ENCODE measurements around the gene IMMP2L. TPM values are rescaled to one million over a fixed set of nuclear protein-coding genes. Genes with fewer than 3 reads are reported as not detected.

Gene IMMP2L
- total RNA-seq, 2 experiments from 2014 or later: 8.9 to 18.7 TPM

DNA sequence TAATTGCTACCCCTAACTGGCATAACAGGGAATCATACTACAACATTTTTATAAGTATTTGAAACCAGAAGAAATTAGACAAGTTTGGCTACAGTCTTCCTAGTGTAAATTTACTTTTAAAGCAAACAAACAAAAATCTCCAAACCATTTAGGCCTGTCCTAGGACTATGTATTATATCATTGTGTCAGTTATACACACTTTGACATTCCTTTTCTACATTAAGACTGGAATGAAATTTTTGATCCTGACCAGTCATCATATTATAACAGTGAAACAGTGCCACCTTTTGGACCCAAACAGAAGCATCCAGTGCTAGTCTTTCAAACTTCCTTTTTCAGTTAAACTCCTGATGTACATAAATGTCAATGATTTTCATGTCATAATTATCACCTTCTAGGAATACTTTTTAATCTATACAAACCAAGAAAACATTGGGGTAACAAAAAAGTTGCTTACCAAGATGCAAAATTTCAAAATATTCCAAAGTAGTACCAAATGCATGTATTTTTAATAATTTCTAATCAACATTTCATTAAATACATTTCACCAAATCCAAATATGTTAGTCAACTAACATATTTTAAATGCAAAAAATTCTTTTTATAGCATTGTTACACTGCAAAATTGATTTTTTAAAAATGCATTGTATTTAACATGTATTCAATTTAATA, 75.7 kb downstream of the IMMP2L start:
- no peaks in the 10 kb centered on the region for H3K4me1 ChIP-seq (ENCODE audit: insufficient read depth, low read length)
- no peak overlapping the region for H3K27ac ChIP-seq (ENCODE audit: low read depth in 1 of 2, low read length in 2 of 2)
- Mint-ChIP-seq H3K36me3 (ENCODE audit: low read depth) (peaks cover 11% of the 10 kb centered on the region), H3K4me3 (no peak overlapping the region), H3K27ac (no peak overlapping the region), H3K9me3 (no peaks in the 10 kb centered on the region), H3K27me3 (no peaks in the 10 kb centered on the region), H3K4me1 (ENCODE audit: low read depth) (no peaks in the 10 kb centered on the region)
- ChIA-PET CTCF (no interaction called here), POLR2A (no interaction called here)
- peak in 4 of 14 experiments; percentile 10 to 56 (median 46) for DNase-seq
- H3K9me3 ChIP-seq (ENCODE audit: control insufficient read depth in 1 of 2, insufficient read depth in 1 of 2, low read length in 2 of 2): no peaks in the 10 kb centered on the region
- H3K36me3 ChIP-seq (ENCODE audit: insufficient read depth, low read length): no peaks in the 10 kb centered on the region
- TF ChIP-seq, protein P1, sequence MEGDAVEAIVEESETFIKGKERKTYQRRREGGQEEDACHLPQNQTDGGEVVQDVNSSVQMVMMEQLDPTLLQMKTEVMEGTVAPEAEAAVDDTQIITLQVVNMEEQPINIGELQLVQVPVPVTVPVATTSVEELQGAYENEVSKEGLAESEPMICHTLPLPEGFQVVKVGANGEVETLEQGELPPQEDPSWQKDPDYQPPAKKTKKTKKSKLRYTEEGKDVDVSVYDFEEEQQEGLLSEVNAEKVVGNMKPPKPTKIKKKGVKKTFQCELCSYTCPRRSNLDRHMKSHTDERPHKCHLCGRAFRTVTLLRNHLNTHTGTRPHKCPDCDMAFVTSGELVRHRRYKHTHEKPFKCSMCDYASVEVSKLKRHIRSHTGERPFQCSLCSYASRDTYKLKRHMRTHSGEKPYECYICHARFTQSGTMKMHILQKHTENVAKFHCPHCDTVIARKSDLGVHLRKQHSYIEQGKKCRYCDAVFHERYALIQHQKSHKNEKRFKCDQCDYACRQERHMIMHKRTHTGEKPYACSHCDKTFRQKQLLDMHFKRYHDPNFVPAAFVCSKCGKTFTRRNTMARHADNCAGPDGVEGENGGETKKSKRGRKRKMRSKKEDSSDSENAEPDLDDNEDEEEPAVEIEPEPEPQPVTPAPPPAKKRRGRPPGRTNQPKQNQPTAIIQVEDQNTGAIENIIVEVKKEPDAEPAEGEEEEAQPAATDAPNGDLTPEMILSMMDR (IDR thresholded peaks at IDR 0.05): peak; percentile 76
- no peak for ATAC-seq (ENCODE audit: poor library complexity)
- H3K27me3 ChIP-seq (ENCODE audit: control insufficient read depth in 1 of 2, insufficient read depth in 2 of 2, low read length in 2 of 2): no peaks in the 10 kb centered on the region
- no peak overlapping the region for H3K4me3 ChIP-seq (ENCODE audit: low read length)
- intact Hi-C loops (cut with DNase I, micrococcal nuclease): loop anchor here (2.0 to 10.0 kb wide), 6 partner anchors 248 to 1392 kb away; partner anchors contain the start of gene LRRN3 (in 1 of the 2)

DNA sequence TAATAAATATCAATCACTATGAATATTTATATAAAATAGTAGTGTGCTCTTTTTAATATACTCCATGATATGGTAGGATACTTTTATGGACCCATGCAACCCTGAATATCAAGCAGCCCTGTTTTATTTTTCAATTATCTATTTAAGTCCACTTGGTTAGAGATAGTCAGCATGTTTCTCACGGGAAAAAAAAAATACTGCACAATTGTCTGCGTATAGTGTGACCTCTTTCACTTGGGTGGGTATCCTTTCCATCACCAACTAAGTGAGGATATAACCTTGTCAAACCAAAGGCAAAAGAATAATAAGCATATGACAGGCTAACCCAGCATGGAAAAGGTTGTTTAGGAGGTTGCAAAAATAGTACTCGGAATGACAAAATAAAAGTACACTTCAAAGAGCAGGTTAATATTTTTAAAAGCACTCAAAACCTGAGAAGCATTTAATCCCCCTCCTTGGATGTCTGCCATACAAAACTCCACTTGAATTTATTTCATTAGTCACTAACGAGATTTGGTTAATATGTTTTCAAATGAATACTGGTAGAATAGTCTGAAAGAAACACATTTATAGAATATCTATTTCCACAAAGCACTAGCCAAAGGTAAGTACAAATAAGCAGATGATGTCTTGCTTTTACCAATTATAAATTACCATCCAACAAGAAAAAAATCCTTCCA, 76.5 kb downstream of the IMMP2L start:
- intact Hi-C loops (cut with DNase I, micrococcal nuclease): loop anchor here (2.0 to 10.0 kb wide), 7 partner anchors 249 to 1641 kb away; partner anchors contain the start of gene LRRN3 (in 1 of the 2)
- no peak overlapping the region for H3K4me3 Mint-ChIP-seq
- TF ChIP-seq, protein P1 (IDR thresholded peaks at IDR 0.05): no peak

DNA sequence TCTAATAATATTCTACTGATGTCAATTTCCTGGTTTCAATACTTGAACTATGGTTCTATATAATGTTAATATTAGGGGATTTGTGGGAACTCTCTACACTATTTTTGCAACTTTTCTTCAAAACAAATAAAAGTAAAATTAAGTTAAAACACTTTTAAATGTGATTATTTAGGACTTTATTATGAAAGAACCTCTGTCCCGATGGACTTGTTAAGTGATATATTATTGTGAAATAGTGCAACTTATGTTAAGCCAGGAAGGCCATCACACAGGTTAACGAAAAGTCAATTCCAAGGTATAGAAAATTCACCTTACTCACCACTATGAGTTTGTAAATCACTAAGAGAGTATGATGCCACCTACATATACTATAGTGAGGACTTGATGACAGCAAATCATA, 79.2 kb downstream of the IMMP2L start:
- Histone ChIP-seq H3K9me3 (ENCODE audit: control insufficient read depth in 1 of 2, insufficient read depth in 1 of 2, low read length in 2 of 2) (no peaks in the 10 kb centered on the region), H3K4me1 (ENCODE audit: insufficient read depth, low read length) (no peaks in the 10 kb centered on the region), H3K36me3 (ENCODE audit: insufficient read depth, low read length) (no peaks in the 10 kb centered on the region), H3K4me3 (ENCODE audit: low read length) (no peak overlapping the region), H3K27me3 (ENCODE audit: control insufficient read depth in 1 of 2, insufficient read depth in 2 of 2, low read length in 2 of 2) (no peaks in the 10 kb centered on the region), H3K27ac (ENCODE audit: low read depth in 1 of 2, low read length in 2 of 2) (no peak overlapping the region)
- H3K27me3 Mint-ChIP-seq: no peaks in the 10 kb centered on the region
- TF ChIP-seq, protein P1 (IDR thresholded peaks at IDR 0.05): no peak
- CTCF ChIA-PET: no interaction called here
- no peak overlapping the region for H3K4me3 Mint-ChIP-seq
- H3K4me1 Mint-ChIP-seq (ENCODE audit: low read depth): no peaks in the 10 kb centered on the region
- ATAC-seq (ENCODE audit: poor library complexity) (no peak), DNase-seq (no peak)
- H3K27ac Mint-ChIP-seq: no peak overlapping the region
- H3K36me3 Mint-ChIP-seq (ENCODE audit: low read depth): peaks cover 29% of the 10 kb centered on the region
- POLR2A ChIA-PET: no interaction called here
- no peaks in the 10 kb centered on the region for H3K9me3 Mint-ChIP-seq
- intact Hi-C loops (cut with DNase I, micrococcal nuclease): loop anchor here (10.0 kb wide), 3 partner anchors 252 to 1388 kb away; partner anchors contain the start of gene LRRN3 (in 1 of the 2)

More for the DNA sequence above, 76.5 kb downstream of the IMMP2L start:
- Histone ChIP-seq H3K4me3 (ENCODE audit: low read length) (no peak overlapping the region), H3K27me3 (ENCODE audit: control insufficient read depth in 1 of 2, insufficient read depth in 2 of 2, low read length in 2 of 2) (no peaks in the 10 kb centered on the region), H3K9me3 (ENCODE audit: control insufficient read depth in 1 of 2, insufficient read depth in 1 of 2, low read length in 2 of 2) (no peaks in the 10 kb centered on the region), H3K4me1 (ENCODE audit: insufficient read depth, low read length) (no peaks in the 10 kb centered on the region), H3K27ac (ENCODE audit: low read depth in 1 of 2, low read length in 2 of 2) (no peak overlapping the region), H3K36me3 (ENCODE audit: insufficient read depth, low read length) (no peaks in the 10 kb centered on the region)
- CTCF ChIA-PET: no interaction called here
- POLR2A ChIA-PET: no interaction called here
- no peak overlapping the region for H3K27ac Mint-ChIP-seq
- peaks cover 18% of the 10 kb centered on the region for H3K36me3 Mint-ChIP-seq (ENCODE audit: low read depth)
- no peaks in the 10 kb centered on the region for H3K9me3 Mint-ChIP-seq
- H3K27me3 Mint-ChIP-seq: no peaks in the 10 kb centered on the region
- DNase-seq: no peak
- no peaks in the 10 kb centered on the region for H3K4me1 Mint-ChIP-seq (ENCODE audit: low read depth)
- ATAC-seq (ENCODE audit: poor library complexity): no peak
